Occipital lobe (tissue), 2 donors: ENCODE results near the gene PPP6C. TPM values are rescaled to one million over a fixed set of nuclear protein-coding genes. Genes with fewer than 3 reads are reported as not detected.
"Not testable (repeated sequence)": the region's sequence is repeated elsewhere in the genome, so short reads cannot be mapped to it uniquely, and the experiment has no call there.

Experiments used
- DNase-seq: peaks from one replicate; lab custom pipeline; 2025; lab: John Stamatoyannopoulos, UW
- total RNA-seq: library from RNA; depleted of rRNA; stranded (reverse); fragments of >200 nt; gene quantifications from one replicate; pipeline ENCODE4 v1.2.3, GENCODE V29; 2014

PPP6C gene
- total RNA-seq, 1 donor from 2014 or later, result 23.1 TPM

- no peak for DNase-seq
Observed at GRCh38 chr9:125183054-125183453, 6.5 kb downstream of the PPP6C start.

- DNase-seq, result not testable (repeated sequence)
Observed at GRCh38 chr9:125181756-125182155, 7.8 kb downstream of the PPP6C start.

GRCh38 chr9:125180876-125181275 lies 8.7 kb downstream of the PPP6C start:
- DNase-seq, result no peak

- DNase-seq, result not testable (repeated sequence)
Observed at GRCh38 chr9:125179776-125180175, 9.8 kb downstream of the PPP6C start.

GRCh38 chr9:125177888-125178287 lies 11.7 kb downstream of the PPP6C start:
- no peak for DNase-seq

- no peak for DNase-seq
Observed at GRCh38 chr9:125176636-125177035, 13.0 kb downstream of the PPP6C start.

- DNase-seq, result no peak
Observed at GRCh38 chr9:125172031-125172755, 17.4 kb downstream of the PPP6C start.

- no peak for DNase-seq
Observed at GRCh38 chr9:125169895-125170294, 19.7 kb downstream of the PPP6C start.

- DNase-seq, result no peak
Observed at GRCh38 chr9:125166762-125167161, 22.8 kb downstream of the PPP6C start.

GRCh38 chr9:125162891-125163290 lies 26.7 kb downstream of the PPP6C start:
- not testable (repeated sequence) for DNase-seq

GRCh38 chr9:125161284-125161918 lies 28.2 kb downstream of the PPP6C start:
- no peak for DNase-seq

- no peak for DNase-seq
Observed at GRCh38 chr9:125160750-125161149, 28.9 kb downstream of the PPP6C start.

GRCh38 chr9:125156551-125156950 lies 33.1 kb downstream of the PPP6C start:
- DNase-seq, result no peak

- no peak for DNase-seq
Observed at GRCh38 chr9:125153712-125154367, 35.8 kb downstream of the PPP6C start.

GRCh38 chr9:125151730-125152129 lies 37.9 kb downstream of the PPP6C start:
- DNase-seq, result no peak

GRCh38 chr9:125150349-125151245 lies 39.0 kb downstream of the PPP6C start:
- DNase-seq, result no peak

GRCh38 chr9:125147401-125147951 lies 42.1 kb downstream of the PPP6C start:
- no peak for DNase-seq

GRCh38 chr9:125146247-125146646 lies 43.4 kb downstream of the PPP6C start:
- DNase-seq, result no peak

GRCh38 chr9:125145425-125145824 lies 44.2 kb downstream of the PPP6C start:
- no peak for DNase-seq

- DNase-seq, result peak; percentile 98
Observed at GRCh38 chr9:125143377-125144090, 46.1 kb downstream of the PPP6C start, which contains the start of gene SCAI. SCAI (minus strand) TSS chr9:125143528; CDS start chr9:125143437, 91 bp downstream.
